SU-DHL-6 (cell line): ENCODE results near the gene ADAMTS14.

Experiments
- H2AFZ ChIP-seq: fragments of 200-600 bp; sonication (generic); 2 replicates; pipeline ENCODE4 v1.6.1; 2014; ENCODE audit warnings: low read depth, mild to moderate bottlenecking, moderate library complexity, mixed read lengths, antibody characterized with exemption, low read length; ENCODE audit not compliant: severe bottlenecking
- H3F3A ChIP-seq: fragments of 200-600 bp; shearing (Covaris generic); 2 replicates; pipeline ENCODE4 v1.6.0; 2016; ENCODE audit warnings: antibody characterized with exemption, mild to moderate bottlenecking; ENCODE audit not compliant: insufficient read depth
- H3K27ac ChIP-seq: fragments of 200-600 bp; sonication (generic); 2 replicates; pipeline ENCODE4 v1.5.1; 2016; ENCODE audit warnings: low read depth, mild to moderate bottlenecking, low read length, moderate library complexity, mixed read lengths
- H3K27me3 ChIP-seq: fragments of 200-600 bp; sonication (generic), shearing (Covaris generic); 2 replicates; pipeline ENCODE4 v1.6.0; 2014; ENCODE audit warnings: mild to moderate bottlenecking, low read length
- H3K36me3 ChIP-seq: fragments of 200-600 bp; sonication (generic); 2 replicates; pipeline ENCODE4 v1.6.1; 2014; ENCODE audit warnings: mild to moderate bottlenecking, low read length, mixed read lengths
- H3K4me2 ChIP-seq: fragments of 300-600, 200-600 bp; shearing (Covaris generic), sonication (generic); 2 replicates; pipeline ENCODE4 v1.6.0; 2014; ENCODE audit warnings: low read length, low read depth, mild to moderate bottlenecking; ENCODE audit not compliant: poor library complexity, severe bottlenecking
- H3K4me3 ChIP-seq: fragments of 200-600 bp; sonication (generic); 2 replicates; pipeline ENCODE4 v1.5.1; 2014; ENCODE audit warnings: antibody characterized with exemption, low read length, mild to moderate bottlenecking, mixed read lengths; ENCODE audit not compliant: insufficient read depth, poor library complexity, severe bottlenecking
- H3K79me2 ChIP-seq: fragments of 200-600 bp; sonication (generic); 2 replicates; pipeline ENCODE4 v1.6.1; 2014; ENCODE audit warnings: mild to moderate bottlenecking, low read length, moderate library complexity; ENCODE audit not compliant: insufficient read depth
- H3K9ac ChIP-seq: fragments of 200-600 bp; sonication (generic); 2 replicates; pipeline ENCODE4 v1.7.0; 2014; ENCODE audit warnings: mild to moderate bottlenecking, low read length
- H3K9me2 ChIP-seq: fragments of 200-600 bp; sonication (generic); replicated peaks from 2 replicates; pipeline ENCODE4 v1.6.1; 2014; ENCODE audit warnings: low read length; ENCODE audit not compliant: insufficient read depth
- H3K9me3 ChIP-seq: fragments of 200-600 bp; sonication (generic); 2 replicates; pipeline ENCODE4 v1.6.1; 2014; ENCODE audit warnings: low read length, mixed read lengths; ENCODE audit not compliant: insufficient read depth
- H4K20me1 ChIP-seq: fragments of 200-600 bp; sonication (generic); 2 replicates; pipeline ENCODE4 v1.6.1; 2014; ENCODE audit warnings: low read depth, mild to moderate bottlenecking, antibody characterized with exemption, low read length, moderate library complexity, mixed read lengths
- CTCF ChIP-seq: fragments of 200-600 bp; sonication (generic); IDR thresholded peaks from one replicate; pipeline ENCODE4 v1.5.1; 2017; ENCODE audit warnings: antibody characterized with exemption, mild to moderate bottlenecking, low read length, moderate library complexity; ENCODE audit not compliant: insufficient read depth, poor library complexity, severe bottlenecking
- EZH2phosphoT487 ChIP-seq: fragments of 200-600 bp; sonication (generic), shearing (Covaris generic); conservative IDR thresholded peaks from 2 replicates; pipeline ENCODE4 v1.6.1; 2018; ENCODE audit warnings: mild to moderate bottlenecking, antibody characterized with exemption, low read length, moderate library complexity, mixed read lengths

Gene ADAMTS14

GRCh38 chr10:70652761-70653657, 19.3 kb upstream of the ADAMTS14 start:
- no peak overlapping the region for H3K4me2 ChIP-seq
- H3K9me2 ChIP-seq: no peaks in the 10 kb centered on the region
- H2AFZ ChIP-seq: no peak overlapping the region
- H3K27ac ChIP-seq: no peak overlapping the region
- H3K79me2 ChIP-seq: no peaks in the 10 kb centered on the region
- no peaks in the 10 kb centered on the region for H4K20me1 ChIP-seq
- no peaks in the 10 kb centered on the region for H3K27me3 ChIP-seq
- H3F3A ChIP-seq: no peaks in the 10 kb centered on the region
- no peaks in the 10 kb centered on the region for H3K36me3 ChIP-seq
- H3K4me3 ChIP-seq: no peak overlapping the region
- no peak overlapping the region for H3K9ac ChIP-seq
- peaks cover 52% of the 10 kb centered on the region for H3K9me3 ChIP-seq
- TF ChIP-seq CTCF (no peak), EZH2phosphoT487 (no peak)

GRCh38 chr10:70655316-70655715, 17.0 kb upstream of the ADAMTS14 start:
- Histone ChIP-seq H3F3A (no peaks in the 10 kb centered on the region), H3K9me2 (no peaks in the 10 kb centered on the region), H3K4me2 (no peak overlapping the region), H4K20me1 (no peaks in the 10 kb centered on the region), H3K36me3 (no peaks in the 10 kb centered on the region), H3K79me2 (no peaks in the 10 kb centered on the region), H3K4me3 (no peak overlapping the region), H3K9ac (no peak overlapping the region), H3K27me3 (no peaks in the 10 kb centered on the region), H3K9me3 (peaks cover 30% of the 10 kb centered on the region), H3K27ac (no peak overlapping the region), H2AFZ (no peak overlapping the region)
- no peak for TF ChIP-seq EZH2phosphoT487
- no peak for TF ChIP-seq CTCF

GRCh38 chr10:70656489-70656888, 15.8 kb upstream of the ADAMTS14 start:
- no peak overlapping the region for H3K4me3 ChIP-seq
- no peak overlapping the region for H3K27ac ChIP-seq
- H3K4me2 ChIP-seq: no peak overlapping the region
- no peaks in the 10 kb centered on the region for H4K20me1 ChIP-seq
- H3K9me3 ChIP-seq: peaks cover 18% of the 10 kb centered on the region
- no peaks in the 10 kb centered on the region for H3K27me3 ChIP-seq
- no peak overlapping the region for H2AFZ ChIP-seq
- TF ChIP-seq EZH2phosphoT487 (no peak), CTCF (no peak)
- no peak overlapping the region for H3K9ac ChIP-seq
- H3K9me2 ChIP-seq: no peaks in the 10 kb centered on the region
- no peaks in the 10 kb centered on the region for H3F3A ChIP-seq
- H3K79me2 ChIP-seq: no peaks in the 10 kb centered on the region
- no peaks in the 10 kb centered on the region for H3K36me3 ChIP-seq
